Liver (tissue), 9 donors: Measurements from ENCODE around the gene ZKSCAN3. TPM values are rescaled to one million over a fixed set of nuclear protein-coding genes. Genes with fewer than 3 reads are reported as not detected.
"Not testable (repeated sequence)": the region's sequence is repeated elsewhere in the genome, so short reads cannot be mapped to it uniquely, and the experiment has no call there.

ENCODE experiments used
- DNase-seq: peaks from one replicate; pipeline ENCODE4 v3.0.0-alpha.2; 2017; ENCODE audit warnings: low spot score
- H3K27ac ChIP-seq, 2 donors: one replicate each; pipeline ENCODE4 v1.7.0; 2013; ENCODE audit warnings: inconsistent platforms in 2 of 2, low read length in 2 of 2, control low read depth in 1 of 2, low read depth in 1 of 2, mild to moderate bottlenecking in 1 of 2
- H3K27me3 ChIP-seq, 4 donors: one replicate each; pipeline versions ENCODE4 v1.6.1 to v1.7.0; 2013; ENCODE audit warnings: low read length in 3 of 4, inconsistent platforms in 1 of 4, mild to moderate bottlenecking in 1 of 4, moderate library complexity in 1 of 4; ENCODE audit not compliant: control insufficient read depth in 4 of 4, insufficient read depth in 4 of 4
- H3K36me3 ChIP-seq, 4 donors: one replicate each; pipeline versions ENCODE4 v1.6.1 to v1.7.0; 2013; ENCODE audit warnings: low read length in 3 of 4, mild to moderate bottlenecking in 3 of 4, low read depth in 1 of 4, moderate library complexity in 1 of 4; ENCODE audit not compliant: control insufficient read depth in 4 of 4, insufficient read depth in 3 of 4
- H3K4me1 ChIP-seq, 4 donors: one replicate each; pipeline versions ENCODE4 v1.6.1 to v1.7.0; 2013; ENCODE audit warnings: low read length in 3 of 4, mild to moderate bottlenecking in 3 of 4, moderate library complexity in 1 of 4; ENCODE audit not compliant: control insufficient read depth in 4 of 4, insufficient read depth in 4 of 4
- H3K4me3 ChIP-seq, 3 donors: one replicate each; pipeline versions ENCODE4 v1.6.1 to v1.7.0; 2013; ENCODE audit warnings: low read length in 3 of 3, control low read depth in 1 of 3, low read depth in 1 of 3, mild to moderate bottlenecking in 1 of 3
- H3K9ac ChIP-seq, 2 donors: one replicate each; pipeline ENCODE4 v1.7.0; 2013; ENCODE audit warnings: low read length in 2 of 2, mild to moderate bottlenecking in 2 of 2, moderate library complexity in 2 of 2, control low read depth in 1 of 2, low read depth in 1 of 2
- H3K9me3 ChIP-seq, 4 donors: one replicate each; pipeline versions ENCODE4 v1.6.1 to v1.7.0; 2013; ENCODE audit warnings: low read length in 3 of 4; ENCODE audit not compliant: control insufficient read depth in 4 of 4
- EGR1 ChIP-seq, 2 donors: IDR thresholded peaks; 2 replicates each; pipeline ENCODE4 v1.6.1; 2016 to 2018; ENCODE audit warnings: antibody characterized with exemption in 2 of 2, low read depth in 2 of 2
- FOXA1 ChIP-seq: IDR thresholded peaks from 2 replicates; pipeline ENCODE4 v1.6.1; 2016; ENCODE audit warnings: antibody characterized with exemption
- FOXA2 ChIP-seq: IDR thresholded peaks from 2 replicates; pipeline ENCODE4 v1.6.1; 2016; ENCODE audit warnings: antibody characterized with exemption
- GABPA ChIP-seq, 2 donors: IDR thresholded peaks in 1 of 2; conservative IDR thresholded peaks in 1 of 2; 2 replicates each; pipeline ENCODE4 v1.6.1; 2016; ENCODE audit warnings: antibody characterized with exemption in 2 of 2, mild to moderate bottlenecking in 1 of 2, moderate library complexity in 1 of 2
- HNF4G ChIP-seq: IDR thresholded peaks from 2 replicates; pipeline ENCODE4 v1.6.1; 2016; ENCODE audit warnings: antibody characterized with exemption
- NR2F2 ChIP-seq: IDR thresholded peaks from 2 replicates; pipeline ENCODE4 v1.6.1; 2016; ENCODE audit warnings: antibody characterized with exemption
- RAD21 ChIP-seq, 2 donors: IDR thresholded peaks; 2 replicates each; pipeline ENCODE4 v1.6.1; 2016; ENCODE audit warnings: antibody characterized with exemption in 2 of 2, mild to moderate bottlenecking in 2 of 2
- RXRA ChIP-seq, 2 donors: IDR thresholded peaks; 2 replicates each; pipeline ENCODE4 v1.6.1; 2017 to 2018; ENCODE audit warnings: antibody characterized with exemption in 2 of 2, mild to moderate bottlenecking in 1 of 2
- SP1 ChIP-seq: IDR thresholded peaks from 2 replicates; pipeline ENCODE4 v1.6.1; 2018; ENCODE audit warnings: antibody characterized with exemption, mild to moderate bottlenecking
- YY1 ChIP-seq: IDR thresholded peaks from 2 replicates; pipeline ENCODE4 v1.6.1; 2016; ENCODE audit warnings: antibody characterized with exemption, mild to moderate bottlenecking
- WGBS: extraction: QIAGEN DNeasy Blood & Tissue Kit; methylation state at CpG from one replicate; pipeline ENCODE4 v1.1.7; 2013; 5-methylcytosine and 5-hydroxymethylcytosine counted together
- polyA plus RNA-seq, 2 donors: library from polyadenylated mRNA; stranded (reverse) in 1 of 2; unstranded in 1 of 2; fragments of 200-250 nt in 1 of 2; fragments of >200 nt in 1 of 2; fragmentation: Nextera tagmentation in 1 of 2; extraction: Ambion mirVana in 1 of 2; gene quantifications; one replicate each; pipeline versions ENCODE4 v1.2.1 to v1.2.3, GENCODE V29; 2013 to 2015
- total RNA-seq, 2 donors: library from RNA; depleted of rRNA; stranded (reverse); fragments of >200 nt; gene quantifications; one replicate each; pipeline ENCODE4 v1.2.3, GENCODE V29; 2014
- TF ChIP-seq, protein P1 (sequence below): IDR thresholded peaks from 2 replicates; pipeline ENCODE4 v1.6.1; 2016; ENCODE audit warnings: antibody characterized with exemption
- TF ChIP-seq, protein P2 (sequence below): IDR thresholded peaks from 2 replicates; pipeline ENCODE4 v1.6.1; 2016; ENCODE audit warnings: antibody characterized with exemption, mild to moderate bottlenecking
- donor health status: healthy.
- donor health status: healthy.
- donor health status: healthy.
- donor health status: healthy.
- donor health status: healthy.

ZKSCAN3 gene
- total and polyA plus RNA-seq, 4 donors = 0.93 to 8.8 (median 1.9) TPM

DNA sequence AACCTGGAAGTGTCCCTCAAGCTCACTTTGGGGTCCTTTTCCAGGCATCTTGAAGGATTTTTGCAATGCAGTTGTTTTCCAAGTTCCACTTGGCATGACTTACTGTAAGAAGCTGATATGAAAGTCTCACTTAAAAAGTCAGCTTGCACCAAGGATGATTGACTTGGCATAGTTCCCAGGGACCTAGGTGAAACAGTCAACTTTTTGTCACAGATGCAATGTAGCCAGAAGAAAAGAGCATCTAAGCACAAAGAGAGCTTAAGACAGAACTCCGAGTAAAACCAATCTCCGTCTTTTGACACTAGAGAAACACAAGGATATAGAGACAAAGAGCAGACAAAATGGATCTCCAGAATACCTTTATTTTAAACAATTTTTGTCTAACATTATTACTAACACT is 52.5 kb downstream of the ZKSCAN3 start (continued):
- TF ChIP-seq, protein P1, sequence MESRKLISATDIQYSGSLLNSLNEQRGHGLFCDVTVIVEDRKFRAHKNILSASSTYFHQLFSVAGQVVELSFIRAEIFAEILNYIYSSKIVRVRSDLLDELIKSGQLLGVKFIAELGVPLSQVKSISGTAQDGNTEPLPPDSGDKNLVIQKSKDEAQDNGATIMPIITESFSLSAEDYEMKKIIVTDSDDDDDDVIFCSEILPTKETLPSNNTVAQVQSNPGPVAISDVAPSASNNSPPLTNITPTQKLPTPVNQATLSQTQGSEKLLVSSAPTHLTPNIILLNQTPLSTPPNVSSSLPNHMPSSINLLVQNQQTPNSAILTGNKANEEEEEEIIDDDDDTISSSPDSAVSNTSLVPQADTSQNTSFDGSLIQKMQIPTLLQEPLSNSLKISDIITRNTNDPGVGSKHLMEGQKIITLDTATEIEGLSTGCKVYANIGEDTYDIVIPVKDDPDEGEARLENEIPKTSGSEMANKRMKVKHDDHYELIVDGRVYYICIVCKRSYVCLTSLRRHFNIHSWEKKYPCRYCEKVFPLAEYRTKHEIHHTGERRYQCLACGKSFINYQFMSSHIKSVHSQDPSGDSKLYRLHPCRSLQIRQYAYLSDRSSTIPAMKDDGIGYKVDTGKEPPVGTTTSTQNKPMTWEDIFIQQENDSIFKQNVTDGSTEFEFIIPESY = no peak
- no peak for TF ChIP-seq RXRA (IDR thresholded peaks at IDR 0.05)
- no peak for TF ChIP-seq GABPA (IDR thresholded peaks at IDR 0.05 in 1 of 2, conservative IDR thresholded peaks at IDR 0.05 in 1 of 2)
- no peak for TF ChIP-seq FOXA1

DNA sequence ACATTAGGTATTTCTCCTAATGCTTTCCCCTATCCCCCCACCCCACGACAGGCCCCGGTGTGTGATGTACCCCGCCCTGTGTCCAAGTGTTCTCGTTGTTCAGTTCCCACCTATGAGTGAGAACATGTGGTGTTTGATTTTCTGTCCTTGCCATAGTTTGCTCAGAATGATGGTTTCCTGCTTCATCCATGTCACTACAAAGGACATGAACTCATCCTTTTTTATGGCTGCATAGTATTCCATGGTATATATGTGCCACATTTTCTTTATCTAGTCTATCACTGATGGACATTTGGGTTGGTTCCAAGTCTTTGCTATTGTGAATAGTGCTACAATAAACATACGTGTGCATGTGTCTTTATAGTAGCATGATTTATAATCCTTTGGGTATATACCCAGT is 54.2 kb downstream of the ZKSCAN3 start:
- not testable (repeated sequence) for H3K9ac ChIP-seq, H3K4me3 ChIP-seq, H3K27me3 ChIP-seq, H3K9me3 ChIP-seq, H3K36me3 ChIP-seq, H3K27ac ChIP-seq, DNase-seq
- WGBS = 84% methylated on average over 5 of the region's 5 CpGs
- peaks cover 0 to 11% (median 0%) of the 10 kb centered on the region in 4 donors for H3K4me1 ChIP-seq

DNA sequence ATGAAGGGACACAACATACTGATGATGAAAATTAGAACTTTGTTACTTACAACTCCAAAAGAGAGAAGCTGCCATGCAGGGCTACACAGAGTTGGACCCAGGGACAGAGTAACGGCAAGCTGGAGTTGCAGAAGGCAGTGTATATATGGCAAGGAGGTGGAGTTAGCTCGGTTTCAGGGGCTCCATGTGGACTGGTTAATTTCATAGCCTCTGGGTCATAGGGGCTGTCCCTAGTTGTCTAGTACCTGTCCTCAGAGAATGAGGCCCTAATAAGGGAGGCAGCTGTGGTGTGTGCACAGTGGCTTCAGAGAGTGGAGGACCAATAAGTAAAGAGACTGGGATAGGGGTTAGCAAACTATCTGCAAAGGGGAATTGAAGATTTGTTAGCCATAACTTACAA is 57.7 kb downstream of the ZKSCAN3 start:
- Histone ChIP-seq H3K27ac (no peak overlapping the region), H3K9ac (no peak overlapping the region), H3K27me3 (peaks cover 0 to 4% (median 0%) of the 10 kb centered on the region in 4 donors), H3K4me3 (no peak overlapping the region), H3K9me3 (no peaks in the 10 kb centered on the region), H3K4me1 (no peaks in the 10 kb centered on the region), H3K36me3 (no peaks in the 10 kb centered on the region)
- TF ChIP-seq SP1 (no peak), EGR1 (IDR thresholded peaks at IDR 0.05; ENCODE audit: low read depth in 2 of 2) (no peak), RXRA (IDR thresholded peaks at IDR 0.05) (no peak), YY1 (no peak), RAD21 (IDR thresholded peaks at IDR 0.05) (no peak), FOXA1 (no peak), NR2F2 (no peak), GABPA (IDR thresholded peaks at IDR 0.05 in 1 of 2, conservative IDR thresholded peaks at IDR 0.05 in 1 of 2) (no peak), HNF4G (no peak), FOXA2 (no peak)
- TF ChIP-seq, protein P1 = no peak
- TF ChIP-seq, protein P2, sequence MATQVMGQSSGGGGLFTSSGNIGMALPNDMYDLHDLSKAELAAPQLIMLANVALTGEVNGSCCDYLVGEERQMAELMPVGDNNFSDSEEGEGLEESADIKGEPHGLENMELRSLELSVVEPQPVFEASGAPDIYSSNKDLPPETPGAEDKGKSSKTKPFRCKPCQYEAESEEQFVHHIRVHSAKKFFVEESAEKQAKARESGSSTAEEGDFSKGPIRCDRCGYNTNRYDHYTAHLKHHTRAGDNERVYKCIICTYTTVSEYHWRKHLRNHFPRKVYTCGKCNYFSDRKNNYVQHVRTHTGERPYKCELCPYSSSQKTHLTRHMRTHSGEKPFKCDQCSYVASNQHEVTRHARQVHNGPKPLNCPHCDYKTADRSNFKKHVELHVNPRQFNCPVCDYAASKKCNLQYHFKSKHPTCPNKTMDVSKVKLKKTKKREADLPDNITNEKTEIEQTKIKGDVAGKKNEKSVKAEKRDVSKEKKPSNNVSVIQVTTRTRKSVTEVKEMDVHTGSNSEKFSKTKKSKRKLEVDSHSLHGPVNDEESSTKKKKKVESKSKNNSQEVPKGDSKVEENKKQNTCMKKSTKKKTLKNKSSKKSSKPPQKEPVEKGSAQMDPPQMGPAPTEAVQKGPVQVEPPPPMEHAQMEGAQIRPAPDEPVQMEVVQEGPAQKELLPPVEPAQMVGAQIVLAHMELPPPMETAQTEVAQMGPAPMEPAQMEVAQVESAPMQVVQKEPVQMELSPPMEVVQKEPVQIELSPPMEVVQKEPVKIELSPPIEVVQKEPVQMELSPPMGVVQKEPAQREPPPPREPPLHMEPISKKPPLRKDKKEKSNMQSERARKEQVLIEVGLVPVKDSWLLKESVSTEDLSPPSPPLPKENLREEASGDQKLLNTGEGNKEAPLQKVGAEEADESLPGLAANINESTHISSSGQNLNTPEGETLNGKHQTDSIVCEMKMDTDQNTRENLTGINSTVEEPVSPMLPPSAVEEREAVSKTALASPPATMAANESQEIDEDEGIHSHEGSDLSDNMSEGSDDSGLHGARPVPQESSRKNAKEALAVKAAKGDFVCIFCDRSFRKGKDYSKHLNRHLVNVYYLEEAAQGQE = no peak
- DNase-seq = no peak
- WGBS = 59% methylated on average over 2 of the region's 2 CpGs
